H1 (cell line): Measurements from ENCODE around the gene ENPP7. TPM values are rescaled to one million over a fixed set of nuclear protein-coding genes. Genes with fewer than 3 reads are reported as not detected.

Experiments
- CTCF ChIA-PET: fragments of 300-600 bp; sonication (Branson Sonifier 250); formaldehyde crosslinking; loops from one replicate; lab custom pipeline; 2021; ENCODE audit not compliant: partially characterized antibody; lab: Charles Lee
- POLR2A ChIA-PET: fragments of 300-600 bp; sonication (Branson Sonifier 250); formaldehyde crosslinking; loops from one replicate; lab custom pipeline; 2021; ENCODE audit warnings: inconsistent platforms; ENCODE audit not compliant: partially characterized antibody; lab: Charles Lee
- DNase-seq, 2 experiments: peaks; one replicate each; pipeline versions ENCODE4 v3.0.0 to v3.0.0-alpha.2; 2010 to 2022; ENCODE audit warnings: low spot score in 2 of 2, low read depth in 1 of 2, mixed read lengths in 1 of 2
- FAIRE-seq: peaks from 2 replicates; lab custom pipeline; 2011; peaks lifted over from hg19 to GRCh38; lab: Jason Lieb, UNC
- H2AFZ ChIP-seq: 2 replicates; pipeline ENCODE4 v1.8.1; 2012; ENCODE audit warnings: low read length, inconsistent platforms
- H2AK5ac ChIP-seq: 2 replicates; pipeline ENCODE4 v1.6.1; 2013; ENCODE audit warnings: low read depth, low read length
- H2BK120ac ChIP-seq: replicated peaks from 2 replicates; pipeline ENCODE3; 2013; ENCODE audit warnings: low read depth, low read length, inconsistent platforms
- H2BK12ac ChIP-seq: 2 replicates; pipeline ENCODE4 v1.6.1; 2013; ENCODE audit warnings: low read depth, low read length
- H2BK15ac ChIP-seq: 2 replicates; pipeline ENCODE4 v1.6.1; 2013; ENCODE audit warnings: low read length
- H2BK20ac ChIP-seq: 2 replicates; pipeline ENCODE4 v1.6.1; 2013; ENCODE audit warnings: low read length
- H2BK5ac ChIP-seq: 2 replicates; pipeline ENCODE4 v1.6.1; 2013; ENCODE audit warnings: low read depth, low read length
- H3K14ac ChIP-seq: 2 replicates; pipeline ENCODE4 v1.6.1; 2013; ENCODE audit warnings: inconsistent platforms; ENCODE audit not compliant: insufficient read length
- H3K18ac ChIP-seq: 2 replicates; pipeline ENCODE4 v1.6.1; 2013; ENCODE audit warnings: low read length; ENCODE audit errors: extremely low read depth
- H3K23ac ChIP-seq: 2 replicates; pipeline ENCODE4 v1.6.1; 2013; ENCODE audit warnings: inconsistent platforms; ENCODE audit not compliant: insufficient read length
- H3K23me2 ChIP-seq: 2 replicates; pipeline ENCODE4 v1.6.1; 2013; ENCODE audit warnings: low read depth, low read length
- H3K27ac ChIP-seq: 2 replicates; pipeline ENCODE4 v1.6.1; 2011; ENCODE audit warnings: low read depth, low read length, inconsistent platforms
- H3K27me3 ChIP-seq, 4 experiments: replicated peaks in 1 of 4; 1 replicate in 1 of 4; 2 replicates in 3 of 4; pipeline versions ENCODE4 v1.6.1 to v1.8.1; 2011 to 2013; ENCODE audit warnings: low read length in 3 of 4, mild to moderate bottlenecking in 3 of 4, inconsistent platforms in 2 of 4, mixed read lengths in 2 of 4, moderate library complexity in 1 of 4; ENCODE audit not compliant: control insufficient read depth in 3 of 4, insufficient read depth in 3 of 4; ENCODE audit errors: extremely low read depth in 1 of 4
- H3K36me3 ChIP-seq, 4 experiments: 2 replicates each; pipeline versions ENCODE4 v1.6.1 to v1.8.1; 2011 to 2013; ENCODE audit warnings: mild to moderate bottlenecking in 4 of 4, low read length in 3 of 4, moderate library complexity in 2 of 4, control low read depth in 1 of 4, inconsistent platforms in 1 of 4; ENCODE audit not compliant: insufficient read depth in 4 of 4, control insufficient read depth in 2 of 4
- H3K4ac ChIP-seq: replicated peaks from 2 replicates; pipeline ENCODE3; 2013; ENCODE audit warnings: low read length, low read depth, mixed read lengths, inconsistent platforms; ENCODE audit not compliant: insufficient read length
- H3K4me1 ChIP-seq, 4 experiments: replicated peaks in 1 of 4; 1 replicate in 1 of 4; 2 replicates in 3 of 4; pipeline versions ENCODE4 v1.6.1 to v1.8.1; 2011 to 2013; ENCODE audit warnings: low read length in 3 of 4, inconsistent platforms in 2 of 4, mixed read lengths in 1 of 4; ENCODE audit not compliant: insufficient read depth in 4 of 4, control insufficient read depth in 3 of 4
- H3K4me2 ChIP-seq, 2 experiments: 2 replicates each; pipeline versions ENCODE4 v1.6.1 to v1.8.1; 2011 to 2013; ENCODE audit warnings: low read depth in 2 of 2, low read length in 2 of 2, control low read depth in 1 of 2, inconsistent platforms in 1 of 2, mild to moderate bottlenecking in 1 of 2; ENCODE audit not compliant: insufficient read depth in 1 of 2
- H3K4me3 ChIP-seq, 4 experiments: fragments of 200-600, 300-600 bp in 1 of 4; sonication (generic), shearing (Covaris generic), sonication (Bioruptor Twin) in 1 of 4; 2 replicates each; pipeline versions ENCODE4 v1.5.1 to v1.8.1; 2011 to 2016; ENCODE audit warnings: low read length in 4 of 4, low read depth in 3 of 4, control low read depth in 2 of 4, inconsistent platforms in 2 of 4, mild to moderate bottlenecking in 2 of 4, mixed read lengths in 1 of 4, moderate library complexity in 1 of 4; ENCODE audit not compliant: insufficient read depth in 2 of 4; ENCODE audit errors: extremely low read depth in 1 of 4
- H3K56ac ChIP-seq: replicated peaks from 2 replicates; pipeline ENCODE3; 2013; ENCODE audit warnings: low read depth, mild to moderate bottlenecking, mixed read lengths, low read length, inconsistent platforms; ENCODE audit not compliant: insufficient read length
- H3K79me1 ChIP-seq: 2 replicates; pipeline ENCODE4 v1.6.1; 2013; ENCODE audit warnings: low read depth, low read length, control low read depth
- H3K79me2 ChIP-seq, 2 experiments: 2 replicates each; pipeline versions ENCODE4 v1.6.1 to v1.8.1; 2012 to 2013; ENCODE audit warnings: low read length in 2 of 2, mild to moderate bottlenecking in 2 of 2, inconsistent platforms in 1 of 2; ENCODE audit not compliant: insufficient read depth in 2 of 2, control insufficient read depth in 1 of 2
- H3K9ac ChIP-seq, 4 experiments: replicated peaks in 1 of 4; 1 replicate in 1 of 4; 2 replicates in 3 of 4; pipeline versions ENCODE4 v1.6.1 to v1.8.1; 2011 to 2013; ENCODE audit warnings: low read depth in 3 of 4, low read length in 3 of 4, control low read depth in 2 of 4, mild to moderate bottlenecking in 2 of 4, moderate library complexity in 2 of 4, inconsistent platforms in 1 of 4; ENCODE audit errors: extremely low read depth in 1 of 4
- H3K9me3 ChIP-seq, 2 experiments: 2 replicates each; pipeline versions ENCODE4 v1.6.1 to v1.8.1; 2012 to 2013; ENCODE audit warnings: mild to moderate bottlenecking in 2 of 2, moderate library complexity in 2 of 2, control low read depth in 1 of 2, inconsistent platforms in 1 of 2, low read depth in 1 of 2, low read length in 1 of 2, mixed read lengths in 1 of 2; ENCODE audit not compliant: insufficient read depth in 2 of 2
- H4K20me1 ChIP-seq, 2 experiments: replicated peaks in 1 of 2; 2 replicates each; pipeline versions ENCODE3 to v1.8.1; 2011 to 2013; ENCODE audit warnings: inconsistent platforms in 2 of 2, low read length in 2 of 2, mild to moderate bottlenecking in 1 of 2; ENCODE audit not compliant: insufficient read depth in 2 of 2, control insufficient read depth in 1 of 2
- H4K5ac ChIP-seq: 2 replicates; pipeline ENCODE4 v1.6.1; 2013; ENCODE audit warnings: low read length, low read depth, mixed read lengths, inconsistent platforms; ENCODE audit not compliant: insufficient read length
- H4K8ac ChIP-seq: 2 replicates; pipeline ENCODE4 v1.8.0; 2013; ENCODE audit warnings: mild to moderate bottlenecking, moderate library complexity, low read length, inconsistent platforms; ENCODE audit not compliant: insufficient read depth; ENCODE audit errors: extremely low read depth
- H4K91ac ChIP-seq: replicated peaks from 2 replicates; pipeline ENCODE3; 2013; ENCODE audit warnings: low read length, mixed read lengths, inconsistent platforms; ENCODE audit not compliant: insufficient read length
- CHD2 ChIP-seq: IDR thresholded peaks from 2 replicates; pipeline ENCODE4 v1.6.1; 2012; ENCODE audit warnings: low read length, improper control_type of control experiment
- RBBP5 ChIP-seq: IDR thresholded peaks from 2 replicates; pipeline ENCODE4 v1.7.1; 2012; ENCODE audit warnings: low read depth, mild to moderate bottlenecking, inconsistent platforms, low read length, moderate library complexity, borderline replicate concordance
- WGBS, 2 experiments: shearing (Covaris generic) in 1 of 2; methylation state at CpG; one replicate each; pipeline versions ENCODE4 v1.1.6 to v1.1.7; 2013 to 2015; ENCODE audit warnings: low lambda C conversion rate in 2 of 2, mixed read lengths in 2 of 2, inconsistent platforms in 1 of 2, low coverage in 1 of 2, missing lambda C conversion rate in 1 of 2; ENCODE audit not compliant: insufficient replicate concordance in 2 of 2, insufficient coverage in 1 of 2, insufficient read length in 1 of 2; ENCODE audit errors: extremely low coverage in 1 of 2, missing lambda C conversion rate in 1 of 2; 5-methylcytosine and 5-hydroxymethylcytosine counted together
- polyA plus RNA-seq, 7 experiments: library from polyadenylated mRNA; depleted of rRNA in 3 of 7; stranded (reverse) in 5 of 7; unstranded in 2 of 7; fragments of >200 nt in 5 of 7; fragments of 200-250 nt in 2 of 7; gene quantifications; 1 replicate in 5 of 7; 2 replicates in 1 of 7; 4 replicates in 1 of 7; pipeline versions ENCODE4 v1.2.1 to v1.2.3, GENCODE V29; 2011 to 2013; ENCODE audit warnings: missing spikeins in 2 of 7, mixed read lengths in 2 of 7
- total RNA-seq: library from RNA; stranded (reverse); fragmentation: NEBNext Ultra II Directional; extraction: Animal tissue kit (Norgen Biotek cat#: 25700); gene quantifications from 2 replicates; pipeline ENCODE4 v1.2.1, GENCODE V29; 2021

The ENPP7 gene
- total and polyA plus RNA-seq, 2 of the 8 experiments (the other 6 are each of a cell fraction or from before 2014, with no cell fraction given) = not detected

DNA sequence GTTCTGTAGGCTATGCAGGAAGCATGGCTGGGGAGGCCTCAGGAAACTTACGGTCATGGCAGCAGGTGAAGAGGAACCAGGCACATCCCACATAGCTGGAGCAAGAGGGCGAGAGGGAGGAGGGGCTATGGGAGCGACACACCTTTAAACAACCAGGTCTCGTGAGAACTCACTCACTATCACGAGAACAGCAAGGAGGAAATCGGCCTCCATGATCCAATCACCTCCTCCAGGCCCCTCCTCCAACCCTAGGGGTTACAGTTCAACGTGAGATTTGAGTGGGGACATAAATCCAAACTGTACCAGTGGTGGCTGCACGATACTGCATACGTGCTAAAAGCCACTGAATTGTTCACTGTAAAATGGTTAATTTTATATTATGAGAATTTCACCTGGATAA, 26.1 kb upstream of the ENPP7 start:
- Histone ChIP-seq H2BK20ac (no peak overlapping the region), H3K23me2 (no peaks in the 10 kb centered on the region), H4K20me1 (no peaks in the 10 kb centered on the region), H3K27me3 (no peaks in the 10 kb centered on the region), H3K4me3 (no peak overlapping the region), H3K79me2 (no peaks in the 10 kb centered on the region), H3K14ac (no peak overlapping the region), H3K4me1 (peaks cover 0 to 25% (median 13%) of the 10 kb centered on the region in 4 experiments; a peak in 6 of 7 replicates), H2AK5ac (no peak overlapping the region), H4K8ac (no peak overlapping the region), H3K27ac (no peak overlapping the region), H3K79me1 (no peaks in the 10 kb centered on the region), H2BK15ac (no peak overlapping the region), H2BK12ac (no peak overlapping the region), H2BK120ac (no peak overlapping the region), H2BK5ac (no peak overlapping the region), H3K9me3 (no peaks in the 10 kb centered on the region), H3K4me2 (no peak overlapping the region), H3K56ac (no peak overlapping the region), H3K23ac (no peak overlapping the region), H4K91ac (no peak overlapping the region), H3K9ac (no peak overlapping the region), H3K4ac (no peak overlapping the region), H3K36me3 (no peaks in the 10 kb centered on the region), H4K5ac (no peak overlapping the region), H3K18ac (no peak overlapping the region), H2AFZ (no peak overlapping the region)
- DNase-seq = no peak
- no peak for FAIRE-seq
- ChIA-PET POLR2A (no interaction called here), CTCF (interaction anchor here (0.5 to 1.8 kb wide), 7 partner anchors 13 to 790 kb away, joined by 3 to 5 read pairs (median 4); no protein-coding TSS in a partner anchor)
- 83% methylated on average over 9 of the region's 9 CpGs; no CpG with 5 or more reads in 1 of the 2 experiments for WGBS, 2 experiments
- peak; percentile 63; the same call in 1 of the 2 replicates for TF ChIP-seq CHD2
- no peak for TF ChIP-seq RBBP5
